Activated effector memory CD4-positive, alpha-beta T cell treated with anti-CD3 and anti-CD28 coated beads, Interleukin-2, amount 50 U/mL, for 16 hours (primary cell): ENCODE results near the gene PLXNA2.

ENCODE experiments used
- DNase-seq: peaks from one replicate; pipeline ENCODE4 v3.0.0-alpha.2; 2020

Gene PLXNA2, protein sequence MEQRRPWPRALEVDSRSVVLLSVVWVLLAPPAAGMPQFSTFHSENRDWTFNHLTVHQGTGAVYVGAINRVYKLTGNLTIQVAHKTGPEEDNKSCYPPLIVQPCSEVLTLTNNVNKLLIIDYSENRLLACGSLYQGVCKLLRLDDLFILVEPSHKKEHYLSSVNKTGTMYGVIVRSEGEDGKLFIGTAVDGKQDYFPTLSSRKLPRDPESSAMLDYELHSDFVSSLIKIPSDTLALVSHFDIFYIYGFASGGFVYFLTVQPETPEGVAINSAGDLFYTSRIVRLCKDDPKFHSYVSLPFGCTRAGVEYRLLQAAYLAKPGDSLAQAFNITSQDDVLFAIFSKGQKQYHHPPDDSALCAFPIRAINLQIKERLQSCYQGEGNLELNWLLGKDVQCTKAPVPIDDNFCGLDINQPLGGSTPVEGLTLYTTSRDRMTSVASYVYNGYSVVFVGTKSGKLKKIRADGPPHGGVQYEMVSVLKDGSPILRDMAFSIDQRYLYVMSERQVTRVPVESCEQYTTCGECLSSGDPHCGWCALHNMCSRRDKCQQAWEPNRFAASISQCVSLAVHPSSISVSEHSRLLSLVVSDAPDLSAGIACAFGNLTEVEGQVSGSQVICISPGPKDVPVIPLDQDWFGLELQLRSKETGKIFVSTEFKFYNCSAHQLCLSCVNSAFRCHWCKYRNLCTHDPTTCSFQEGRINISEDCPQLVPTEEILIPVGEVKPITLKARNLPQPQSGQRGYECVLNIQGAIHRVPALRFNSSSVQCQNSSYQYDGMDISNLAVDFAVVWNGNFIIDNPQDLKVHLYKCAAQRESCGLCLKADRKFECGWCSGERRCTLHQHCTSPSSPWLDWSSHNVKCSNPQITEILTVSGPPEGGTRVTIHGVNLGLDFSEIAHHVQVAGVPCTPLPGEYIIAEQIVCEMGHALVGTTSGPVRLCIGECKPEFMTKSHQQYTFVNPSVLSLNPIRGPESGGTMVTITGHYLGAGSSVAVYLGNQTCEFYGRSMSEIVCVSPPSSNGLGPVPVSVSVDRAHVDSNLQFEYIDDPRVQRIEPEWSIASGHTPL (N-terminal part only)

DNA sequence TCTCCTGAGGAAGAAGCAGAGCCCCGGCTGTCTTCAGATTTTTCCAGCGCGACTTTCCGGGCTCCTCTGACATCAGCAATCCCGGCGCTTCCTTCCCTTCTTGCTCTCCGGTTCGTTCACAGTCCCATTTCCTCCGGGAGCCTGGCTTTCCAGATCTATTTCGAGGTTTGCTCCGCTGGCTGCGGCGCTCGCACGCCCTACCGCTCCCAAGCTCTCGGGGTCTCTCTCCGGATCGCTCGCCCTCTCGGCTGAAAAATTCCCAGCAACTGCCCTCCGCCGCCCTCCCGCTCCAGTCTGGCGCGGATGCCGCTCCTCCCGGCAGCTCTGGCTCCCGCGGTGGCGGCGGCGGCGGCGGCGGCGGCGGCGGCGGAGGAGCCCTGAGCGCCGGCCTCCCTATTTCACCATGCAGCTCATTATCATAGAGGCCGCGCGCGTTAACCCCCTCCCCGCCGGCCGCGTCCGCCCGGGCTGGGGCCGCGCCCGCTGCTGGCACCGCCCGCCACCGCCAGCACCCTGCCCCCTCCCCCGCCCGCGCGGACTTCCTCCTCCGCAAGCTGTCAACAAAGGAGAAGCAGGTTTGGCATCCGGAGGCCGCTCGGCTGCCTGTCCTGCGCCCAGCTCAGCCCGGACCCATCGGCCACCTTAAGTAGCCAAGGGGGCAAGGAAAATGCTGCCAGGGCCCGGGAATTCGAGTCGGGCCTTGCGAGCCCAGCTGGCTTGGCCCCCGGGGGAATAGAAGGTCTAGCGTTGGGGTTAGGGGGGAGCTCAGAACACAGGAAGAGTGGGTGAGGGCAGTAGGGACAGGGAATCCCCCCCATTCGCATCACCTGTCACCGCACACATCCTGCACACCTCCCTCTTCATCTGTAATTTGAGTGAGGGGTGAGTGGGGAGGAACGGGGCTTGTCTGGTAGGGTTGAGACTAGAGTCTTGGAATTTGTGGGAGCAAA lies at the start of gene PLXNA2:
TSS of gene PLXNA2 (minus strand) at position 418 of the 950 bp plus-strand sequence. CDS start 26,462 bp downstream, outside the sequence.
- peak; percentile 85 for DNase-seq

DNA sequence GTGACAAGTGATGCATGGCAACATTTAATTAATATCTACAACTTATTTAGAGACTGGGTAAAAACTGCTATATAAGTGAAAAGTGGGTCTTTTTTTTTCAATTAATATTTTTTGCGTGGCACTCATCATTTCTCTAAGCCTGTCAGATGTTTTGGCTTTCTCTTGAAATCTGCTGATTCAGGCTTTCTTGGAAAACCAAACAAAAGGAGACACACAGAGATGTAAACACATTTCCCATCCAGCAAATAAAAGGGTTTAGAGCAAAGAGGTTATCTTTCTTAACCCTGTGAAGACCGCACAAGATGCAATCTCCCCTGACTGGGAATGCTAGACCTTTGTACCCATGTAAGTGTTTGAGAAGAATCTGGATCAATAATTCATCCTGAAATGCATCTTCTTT lies 48.7 kb upstream of the PLXNA2 start:
- no peak for DNase-seq

DNA sequence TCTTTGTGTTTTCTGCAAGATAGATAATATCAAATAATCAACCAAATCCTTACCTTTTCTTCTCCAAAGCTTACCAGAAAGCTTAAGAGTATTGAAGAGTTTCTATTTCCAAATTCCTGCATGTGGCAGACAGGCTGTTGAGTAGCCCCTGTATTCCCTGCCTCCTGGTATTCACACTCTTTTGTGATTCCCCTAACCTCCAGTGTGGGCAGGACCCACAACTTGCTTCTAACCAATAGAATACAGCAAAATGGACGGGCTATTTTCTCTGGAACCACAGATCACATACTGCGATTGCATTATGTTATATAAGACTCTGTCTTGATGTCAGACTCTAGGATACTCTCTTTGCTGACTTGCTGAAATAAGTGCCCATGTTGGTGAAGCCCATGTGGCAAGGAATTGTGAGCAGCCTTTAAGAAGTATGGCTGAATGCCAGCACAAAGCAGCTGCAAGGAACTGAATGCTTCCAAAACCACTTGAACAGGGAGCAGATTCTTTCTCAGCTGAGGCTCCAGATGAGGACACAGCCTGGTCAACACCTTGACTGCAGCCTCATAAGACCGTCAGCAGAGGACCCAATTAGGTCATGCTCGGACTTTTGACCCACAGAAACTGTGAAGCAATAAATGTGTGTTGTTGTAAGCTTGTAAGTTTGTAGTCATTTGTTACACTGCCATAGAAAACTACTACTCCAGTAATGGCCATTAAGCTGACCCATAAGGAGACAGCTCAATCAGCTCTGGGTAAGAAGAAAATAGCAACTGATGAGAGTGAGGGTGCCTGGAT lies 47.9 kb upstream of the PLXNA2 start:
- no peak for DNase-seq

DNA sequence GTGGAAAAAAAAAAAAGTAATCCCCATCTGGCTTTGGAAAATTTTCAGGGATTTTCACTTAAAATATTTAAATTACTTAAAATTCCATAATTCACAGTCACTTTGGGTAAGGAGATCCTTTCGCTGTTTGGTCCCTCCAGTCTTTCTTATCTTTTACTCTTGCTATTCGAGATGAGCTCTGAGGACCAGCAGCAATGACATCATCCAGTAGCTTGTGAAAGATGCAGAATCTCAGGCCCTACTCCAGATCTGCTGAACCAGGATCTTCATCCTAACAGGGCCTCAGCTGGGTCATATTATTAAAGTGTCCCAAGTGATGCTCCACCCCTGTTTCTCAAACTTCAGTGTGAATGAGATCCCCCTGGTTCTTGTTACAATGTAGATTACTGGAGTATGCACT lies 46.9 kb upstream of the PLXNA2 start:
- DNase-seq: no peak

DNA sequence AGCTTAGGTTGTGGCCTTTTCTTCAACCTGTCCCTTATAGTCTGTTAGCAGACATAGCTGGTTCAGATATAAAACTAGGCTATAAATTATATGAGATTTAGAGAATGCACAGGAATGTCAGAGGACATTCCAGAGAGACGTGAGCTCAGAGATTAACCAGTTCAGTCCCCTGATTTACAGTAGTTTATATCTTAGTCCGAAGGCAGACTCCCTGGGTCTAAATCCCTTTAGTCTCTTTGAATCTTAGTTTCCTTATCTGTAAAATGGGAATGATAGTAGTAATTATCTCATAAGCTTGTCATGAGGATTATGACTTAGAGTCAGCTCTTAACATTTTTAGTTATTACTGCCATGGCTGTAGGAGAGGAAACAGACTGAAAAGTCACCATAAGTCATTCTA lies 45.5 kb upstream of the PLXNA2 start:
- no peak for DNase-seq

DNA sequence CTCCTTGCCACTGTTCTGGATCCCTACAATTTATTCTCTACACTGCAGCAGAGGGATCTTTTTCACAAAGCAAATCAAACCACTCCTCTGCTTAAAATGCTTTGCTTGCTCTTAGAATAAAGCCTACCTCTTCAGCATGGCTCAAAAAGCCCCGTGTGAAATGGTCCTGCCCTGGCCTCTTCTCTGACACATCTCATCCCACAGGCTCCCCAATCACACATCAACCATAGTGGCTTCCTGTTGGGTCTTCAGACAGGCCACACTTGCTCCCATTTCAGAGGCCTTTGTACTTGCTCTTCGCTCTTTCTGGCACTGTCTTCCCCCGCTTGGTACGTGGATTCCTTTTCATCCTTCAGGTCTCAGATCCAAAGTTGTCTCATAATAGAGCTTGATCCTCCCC lies 44.3 kb upstream of the PLXNA2 start:
- no peak for DNase-seq

DNA sequence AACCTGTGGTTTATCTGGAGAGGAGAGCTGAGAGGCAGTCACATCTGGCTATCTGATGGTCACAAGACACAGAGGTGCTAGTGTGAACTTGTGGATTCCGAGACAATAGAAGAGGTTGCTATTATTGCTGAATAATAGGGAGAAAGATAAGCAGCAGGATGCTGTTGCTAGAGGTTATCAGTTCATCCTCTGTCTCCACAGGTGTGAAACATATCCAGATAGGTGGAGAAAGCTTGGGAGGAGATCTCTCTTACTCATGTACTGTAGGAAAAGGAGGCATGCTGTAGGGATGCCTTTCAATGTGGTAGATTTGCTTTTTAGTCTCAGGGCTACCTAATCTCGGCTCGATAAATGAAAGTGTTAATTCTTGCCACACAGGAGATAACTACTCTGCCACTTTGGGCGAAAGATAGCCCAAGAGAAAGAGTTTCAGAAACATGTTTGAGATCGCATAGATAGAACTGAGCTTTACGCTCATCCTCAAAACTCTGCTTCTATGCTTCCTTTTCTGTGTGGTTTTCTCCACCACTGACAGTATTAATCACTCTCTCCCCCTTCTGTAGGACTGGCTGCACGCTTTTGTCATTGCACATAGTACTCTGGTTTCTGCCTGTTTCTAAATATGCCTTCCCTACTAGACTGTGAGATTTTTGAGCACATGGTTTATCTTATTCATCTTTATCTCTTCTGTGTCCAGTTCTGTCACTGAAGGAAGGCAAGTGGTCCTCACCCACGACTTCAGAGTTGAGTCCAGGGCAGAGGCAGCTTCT lies 36.7 kb upstream of the PLXNA2 start:
- no peak for DNase-seq

DNA sequence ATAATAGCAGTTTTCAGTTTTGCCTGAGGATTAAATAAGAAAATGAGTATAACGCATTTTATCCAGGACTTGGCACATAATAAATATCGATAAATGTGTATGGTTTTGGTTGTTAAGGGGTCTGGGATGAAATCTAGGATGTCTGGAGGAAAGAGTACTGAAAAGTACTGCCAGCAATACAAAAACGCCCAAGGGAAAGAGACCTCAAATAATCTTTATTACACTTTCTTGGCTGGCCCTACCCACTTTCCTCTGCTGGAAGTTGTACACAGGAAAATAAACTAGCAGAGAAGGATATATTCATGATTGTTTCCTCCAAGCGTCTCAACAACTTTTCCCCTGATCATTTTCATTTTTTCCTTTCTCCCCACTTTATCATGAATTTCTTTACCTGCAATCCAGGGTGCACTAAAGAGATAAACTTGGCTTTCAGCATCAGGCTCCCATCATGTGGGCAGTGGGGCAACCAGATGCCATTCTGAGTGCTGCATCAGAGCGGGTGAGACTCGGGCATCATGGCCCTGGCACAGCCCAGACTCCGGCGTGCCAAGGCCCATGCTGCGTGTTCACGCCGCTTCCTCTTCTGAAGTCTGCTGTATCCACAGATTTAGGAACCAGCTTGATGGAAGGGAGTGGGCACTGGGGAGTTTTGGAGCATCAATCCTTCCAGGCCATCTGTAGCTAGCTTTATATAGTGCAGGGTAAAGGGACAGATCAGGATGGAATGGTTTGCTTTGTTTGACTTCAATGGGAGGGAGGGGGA lies 35.8 kb upstream of the PLXNA2 start:
- no peak for DNase-seq

DNA sequence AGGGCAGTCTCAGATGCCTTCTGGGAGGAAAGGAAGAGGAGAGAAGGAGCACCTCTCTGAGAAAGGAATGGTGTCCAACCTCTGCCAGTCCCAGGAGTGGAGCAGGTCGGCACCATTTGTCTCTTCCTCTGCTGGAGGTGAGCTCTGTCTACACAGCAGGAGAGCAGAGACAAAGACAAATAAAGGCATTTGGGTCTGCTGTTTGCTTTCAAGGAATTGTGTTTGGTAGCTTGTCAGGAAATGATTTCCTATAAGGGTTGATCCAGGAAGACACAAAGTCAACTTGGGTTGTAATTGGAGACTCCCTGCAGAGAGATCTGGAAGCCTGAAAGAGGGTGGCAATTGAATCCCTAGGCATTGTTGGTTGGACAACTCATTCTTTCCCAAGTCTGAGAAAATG lies 34.5 kb upstream of the PLXNA2 start:
- no peak for DNase-seq

DNA sequence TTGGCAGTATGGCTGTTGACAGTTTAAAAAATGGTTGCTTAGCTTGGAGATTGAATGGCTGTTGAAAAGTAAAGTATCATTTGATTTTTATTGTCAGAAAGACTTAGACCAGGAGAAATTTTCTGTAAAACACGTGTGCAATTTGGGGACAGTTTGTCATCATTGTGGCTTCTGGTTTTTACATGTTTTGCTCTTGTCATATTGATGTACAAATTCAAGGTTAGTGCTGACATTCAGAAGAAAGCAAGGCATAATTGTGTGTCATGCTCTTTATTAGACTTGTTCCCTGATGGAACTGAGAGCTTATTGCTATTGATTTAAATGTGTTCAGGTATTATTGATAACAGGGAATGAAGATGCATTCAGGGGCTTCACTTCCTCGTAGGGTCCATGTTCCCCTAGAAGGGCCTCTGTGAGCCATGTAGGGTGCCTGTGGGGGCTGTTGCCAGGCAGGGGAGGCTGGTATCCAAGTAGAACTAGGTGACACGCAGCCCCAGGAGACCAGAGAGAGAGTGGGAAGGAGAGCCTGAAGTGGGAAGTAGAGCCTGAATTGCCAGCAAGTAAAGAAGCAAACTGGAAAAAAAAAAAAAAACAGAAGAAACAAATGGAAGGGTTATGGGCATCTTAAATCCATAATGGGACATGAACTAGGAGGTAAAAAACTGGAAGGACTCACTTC lies 32.7 kb upstream of the PLXNA2 start:
- DNase-seq: no peak

DNA sequence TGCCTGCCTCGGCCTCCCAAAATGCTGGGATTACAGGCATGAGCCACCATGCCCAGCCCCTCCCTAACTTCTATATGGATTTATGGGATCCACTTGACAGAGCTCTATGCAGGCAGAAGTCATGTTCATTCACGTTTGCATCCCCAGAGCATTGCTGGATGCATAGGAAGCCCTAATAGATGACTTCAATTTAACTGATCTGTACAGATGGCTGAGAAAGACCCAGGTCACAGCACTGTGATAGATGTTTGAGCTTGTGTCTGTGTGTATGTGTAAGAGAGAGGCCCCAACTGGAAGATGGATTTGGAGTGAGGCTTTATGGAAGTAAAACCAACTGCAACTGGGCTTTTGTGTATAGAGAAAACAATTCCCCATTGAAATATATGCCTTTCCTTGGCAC lies 30.9 kb upstream of the PLXNA2 start:
- DNase-seq: no peak

DNA sequence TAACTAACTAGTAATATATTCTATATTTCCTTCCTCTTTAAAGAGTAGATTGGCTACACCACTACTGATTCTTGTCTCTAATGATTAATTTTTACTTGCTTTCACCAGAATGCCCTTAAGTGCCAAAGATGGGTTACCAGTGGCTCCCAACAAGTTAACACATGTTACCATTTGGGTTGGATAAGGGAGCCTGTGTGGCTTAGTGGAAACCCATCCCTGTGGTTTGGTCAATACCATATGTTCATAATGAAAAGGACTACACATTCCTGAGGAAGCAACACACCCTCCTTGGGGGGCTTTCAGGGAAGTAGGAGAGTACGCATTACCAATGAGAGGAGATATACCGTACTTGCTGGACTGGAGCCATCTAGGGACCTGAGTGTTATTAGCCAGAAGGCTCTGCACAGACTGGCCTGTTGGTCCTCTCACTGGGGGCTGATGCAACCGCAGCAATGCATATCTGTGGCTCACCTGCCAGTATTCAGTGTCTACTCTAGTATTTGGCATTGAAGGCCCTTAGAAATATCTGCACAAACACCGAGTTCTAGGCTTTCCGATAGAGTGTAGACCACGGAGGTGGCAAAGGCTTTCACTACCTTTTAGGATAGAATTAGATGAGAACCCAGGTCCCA lies 29.3 kb upstream of the PLXNA2 start:
- DNase-seq: no peak

DNA sequence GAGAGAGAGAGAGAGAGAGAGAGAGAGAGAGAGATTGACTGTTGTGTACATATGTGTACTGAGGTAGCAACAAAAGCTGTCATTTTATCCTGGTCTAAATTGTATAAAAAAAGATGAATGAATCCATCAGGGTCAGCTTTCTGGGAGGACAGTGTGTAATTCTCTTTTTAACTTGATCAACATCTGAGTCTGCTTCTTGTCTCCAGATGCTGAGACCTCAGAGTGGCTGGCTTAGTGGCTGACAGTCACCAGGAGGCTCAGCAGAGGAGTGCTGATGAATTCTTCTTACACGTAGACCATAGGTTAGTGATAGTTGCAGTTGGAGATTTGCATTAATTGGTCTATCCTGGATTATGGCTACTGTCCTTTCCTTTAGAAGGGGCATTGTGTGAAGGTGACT lies 28.5 kb upstream of the PLXNA2 start:
- DNase-seq: no peak

DNA sequence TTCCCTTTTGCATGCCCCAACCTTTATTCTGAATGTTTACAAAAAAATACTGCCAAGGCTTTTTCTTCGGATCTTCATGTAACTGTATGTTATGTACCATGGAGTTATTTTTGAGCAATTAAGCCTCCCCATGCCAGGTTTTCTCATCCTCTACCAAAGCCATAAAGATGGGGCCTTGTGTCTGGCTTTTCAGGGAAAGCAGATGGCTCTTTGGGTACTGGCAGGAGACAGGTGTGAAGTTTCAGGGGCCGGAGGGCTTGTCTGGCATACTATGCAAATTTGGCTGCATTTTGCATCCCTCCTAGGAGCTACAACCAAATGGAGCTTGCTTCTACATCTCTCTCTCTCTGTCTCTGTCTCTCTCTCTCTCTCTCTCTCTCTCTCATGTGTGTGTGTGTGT lies 28.1 kb upstream of the PLXNA2 start:
- no peak for DNase-seq

DNA sequence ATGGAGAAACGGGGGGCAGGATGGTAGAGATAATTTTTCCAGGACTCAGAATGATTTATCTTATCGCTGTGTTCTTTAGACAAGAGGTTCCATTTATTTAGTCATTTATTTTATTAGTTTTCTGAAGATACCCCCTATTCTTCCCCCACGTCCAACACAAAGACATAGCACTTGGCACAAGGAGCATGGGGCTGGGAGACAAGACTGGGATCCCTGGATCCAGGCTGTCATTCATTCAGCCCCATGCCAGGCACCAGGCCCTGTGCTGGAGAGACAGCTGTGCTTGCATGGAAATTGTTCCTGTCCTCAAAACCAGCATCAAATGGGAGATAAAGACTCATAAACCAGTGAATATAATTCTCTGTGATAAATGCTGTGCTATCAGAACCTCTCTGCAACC lies 27.1 kb upstream of the PLXNA2 start:
- no peak for DNase-seq

DNA sequence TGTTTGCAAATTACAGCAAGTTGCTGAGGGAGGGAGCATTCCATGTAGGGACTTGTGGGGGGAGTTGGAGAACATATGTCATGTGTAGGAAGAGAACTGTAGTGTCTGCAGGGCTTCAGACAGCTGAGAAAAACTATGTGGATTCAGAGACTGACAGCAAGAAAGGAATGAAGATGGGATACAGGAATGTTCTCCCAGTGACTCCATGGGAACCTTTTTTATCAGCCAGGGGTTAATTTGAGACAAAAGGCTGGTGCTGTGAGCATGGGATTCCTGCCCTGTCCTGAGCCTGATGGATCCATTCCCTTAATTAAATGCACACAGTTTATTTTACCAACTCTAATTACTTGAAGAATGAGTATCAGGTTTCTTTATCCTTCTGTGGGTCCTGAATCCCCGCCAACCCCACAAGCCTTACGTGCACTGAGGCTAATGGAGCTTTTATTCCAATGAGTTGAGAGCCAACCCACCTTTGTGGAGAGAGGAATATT lies 26.5 kb upstream of the PLXNA2 start:
- DNase-seq: no peak

DNA sequence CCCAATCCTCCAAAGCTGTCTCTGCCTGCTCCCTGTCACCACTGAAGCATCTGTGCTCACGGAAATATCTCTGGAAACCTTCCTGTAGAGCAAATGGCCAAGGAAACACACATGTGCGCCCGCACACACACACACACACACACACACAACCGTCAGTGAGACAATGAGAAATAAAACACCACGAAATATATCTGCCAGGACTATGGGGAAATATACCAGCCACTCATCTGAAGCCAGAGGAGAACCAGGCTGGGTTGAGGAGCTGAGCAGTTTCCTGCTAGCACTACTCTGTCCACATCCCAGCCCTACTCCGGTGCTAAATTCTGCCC lies 25.1 kb upstream of the PLXNA2 start:
- no peak for DNase-seq

DNA sequence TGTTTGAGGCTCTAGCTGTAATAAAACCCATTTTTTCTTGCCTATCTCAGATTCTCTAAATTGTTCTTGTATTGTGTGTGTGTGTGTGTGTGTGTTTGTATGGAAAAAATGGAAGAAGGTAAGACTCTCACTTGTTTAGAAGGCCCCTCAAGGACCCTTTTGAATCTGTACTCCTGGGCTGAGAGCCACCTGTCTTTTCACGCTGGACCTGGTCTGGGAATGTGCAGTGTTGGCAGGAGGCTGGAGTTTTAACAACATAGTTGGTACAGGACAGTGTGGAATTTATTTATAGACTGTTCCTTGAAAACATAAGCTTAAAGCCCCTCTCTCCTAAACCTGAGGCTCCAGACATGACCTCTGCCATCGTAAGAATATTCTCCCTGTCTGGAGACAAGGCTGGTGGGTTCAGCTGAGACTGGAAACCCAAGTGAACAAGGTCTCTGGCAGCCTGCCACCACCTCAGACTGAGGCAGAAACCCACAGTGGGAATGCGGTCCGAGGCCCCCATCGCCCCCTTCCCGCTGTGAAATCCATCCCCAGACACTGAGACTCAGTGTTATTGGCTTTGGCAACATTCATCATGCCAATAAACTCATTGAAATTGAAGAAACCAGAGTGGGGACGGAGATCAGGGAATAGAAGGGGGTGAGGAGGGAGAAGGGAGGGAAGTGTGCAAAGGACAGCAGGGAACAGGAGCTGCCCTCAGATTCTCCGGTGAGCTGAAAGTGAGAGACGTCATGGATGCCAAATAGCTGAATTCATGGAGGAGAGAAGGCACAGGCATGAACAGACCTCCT lies 24.6 kb upstream of the PLXNA2 start:
- DNase-seq: no peak
